ENCODE results near the gene TINCR.
"Not testable (repeated sequence)": the region's sequence is repeated elsewhere in the genome, so short reads cannot be mapped to it uniquely, and the experiment has no call there.

GRCh38 chr19:5608766-5609165 is 41.0 kb upstream of the TINCR start:
- not testable (repeated sequence) for TF ChIP-seq CTCF, POLR2A (IDR thresholded peaks at IDR 0.05)

All from esophagus squamous epithelium (tissue), 4 donors.